ENCODE measurements around the gene DOK6. TPM values are rescaled to one million over a fixed set of nuclear protein-coding genes. Genes with fewer than 3 reads are reported as not detected.

DOK6 gene
- total and polyA plus RNA-seq, 2 donors (not counting 3 experiments of a cell fraction or from before 2014, with no cell fraction given): under 0.01 TPM; not detected in 1

GRCh38 chr18:69786427-69786826, 385.7 kb downstream of the DOK6 start:
- no TSS peak for BruUV-seq (replicated peaks)

More at GRCh38 chr18:69786427-69786826, 385.7 kb downstream of the DOK6 start:
- H2AFZ ChIP-seq (ENCODE audit: low read depth, low read length): no peak overlapping the region
- no peak overlapping the region for H3K9ac ChIP-seq (replicated peaks; ENCODE audit: extremely low read depth, insufficient read depth, low read length)
- H3K9me3 ChIP-seq (replicated peaks; ENCODE audit: control insufficient read depth, insufficient read depth, low read length): no peaks in the 10 kb centered on the region
- H3K9me1 ChIP-seq (replicated peaks; ENCODE audit: control insufficient read depth, extremely low read depth, insufficient read depth, low read length): no peaks in the 10 kb centered on the region
- TF ChIP-seq MAX (IDR thresholded peaks at IDR 0.05; ENCODE audit: insufficient read depth, insufficient read length): no peak
- TF ChIP-seq CTCF (IDR thresholded peaks at IDR 0.05; ENCODE audit: extremely low read depth in 1 of 2, insufficient read depth in 1 of 2, low read depth in 1 of 2, low read length in 2 of 2): no peak
- TF ChIP-seq FOS (IDR thresholded peaks at IDR 0.05; ENCODE audit: borderline replicate concordance, insufficient read depth, low read length): no peak
- no peak for TF ChIP-seq EZH2 (IDR thresholded peaks at IDR 0.05; ENCODE audit: borderline replicate concordance, low read depth, low read length, severe bottlenecking)
- no peak for TF ChIP-seq MYC (IDR thresholded peaks at IDR 0.05; ENCODE audit: low read depth, low read length)
- no peak for TF ChIP-seq GATA2 (IDR thresholded peaks at IDR 0.05; ENCODE audit: insufficient read depth, insufficient read length, low read depth, low read length)
- TF ChIP-seq POLR2AphosphoS5 (IDR thresholded peaks at IDR 0.05; ENCODE audit: insufficient read depth, low read depth, low read length): no peak
- TF ChIP-seq POLR2A (IDR thresholded peaks at IDR 0.05; ENCODE audit: low read depth, low read length): no peak
- DNase-seq (ENCODE audit: low read depth, low spot score): no peak
- no peaks in the 10 kb centered on the region for H4K20me1 ChIP-seq (replicated peaks; ENCODE audit: control insufficient read depth, extremely low read depth, insufficient read depth, low read length)
- ChIA-PET POLR2A (no interaction called here), CTCF (no interaction called here)
- H3K27ac ChIP-seq (ENCODE audit: insufficient read depth, low read depth, low read length): no peak overlapping the region
- H3K36me3 ChIP-seq (ENCODE audit: control insufficient read depth in 2 of 2, extremely low read depth in 1 of 2, insufficient read depth in 2 of 2, low read length in 2 of 2): no peaks in the 10 kb centered on the region
- FAIRE-seq: no peak
- H3K4me2 ChIP-seq (ENCODE audit: insufficient read depth, low read length): no peak overlapping the region
- H3K79me2 ChIP-seq (ENCODE audit: control insufficient read depth, insufficient read depth, low read length): no peaks in the 10 kb centered on the region
- no peaks in the 10 kb centered on the region for H3K27me3 ChIP-seq (ENCODE audit: control insufficient read depth in 2 of 2, insufficient read depth in 2 of 2, low read length in 2 of 2)
- H3K4me3 ChIP-seq (replicated peaks in 1 of 3; ENCODE audit: insufficient read depth in 1 of 3, low read depth in 1 of 3, low read length in 3 of 3): no peak overlapping the region
- H3K4me1 ChIP-seq (ENCODE audit: control insufficient read depth, extremely low read depth, insufficient read depth, low read length): peaks cover 12% of the 10 kb centered on the region
- intact Hi-C loops (cut with micrococcal nuclease): no loop called here
- dilution Hi-C loops (cut with MboI; ENCODE audit: extremely low pct_ligation_motif_present, low sequenced_read_pairs): no loop called here

All from endothelial cell of umbilical vein (primary cell).